ENCODE results near the gene NAA60. TPM values are rescaled to one million over a fixed set of nuclear protein-coding genes. Genes with fewer than 3 reads are reported as not detected.

NAA60 gene
- total and polyA plus RNA-seq, 2 of the 13 experiments (the other 11 are each of a cell fraction or from before 2014, with no cell fraction given): 14.7 to 32.0 TPM

DNA sequence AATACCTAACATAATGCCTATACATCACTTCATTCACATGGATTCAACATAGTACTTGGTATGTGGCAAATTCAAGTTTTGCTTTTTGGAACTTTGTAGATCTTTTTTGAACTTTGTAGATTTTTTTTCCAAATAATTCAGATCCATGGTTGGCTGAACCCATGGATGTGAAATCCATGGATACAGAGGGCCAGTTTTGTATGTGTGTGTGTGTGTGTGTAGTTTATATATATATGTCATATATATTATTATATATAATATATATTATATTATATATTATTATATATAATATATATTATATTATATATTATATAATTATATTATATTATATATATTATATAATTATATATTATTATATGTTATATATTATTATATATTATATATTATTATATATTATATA is 85.7 kb downstream of the NAA60 start:
- ChIA-PET CTCF (ENCODE audit: low intra/inter-chr PET ratio, low total read pairs) (no interaction called here), POLR2A (no interaction called here)
- in situ Hi-C loops (cut with HindIII; ENCODE audit: extremely low pct_ligation_motif_present, low pct_unique_long_range_greater_than_20kb) (no loop called here), intact Hi-C loops (cut with micrococcal nuclease; ENCODE audit: unreplicated experiment) (no loop called here)
- no peak overlapping the region for H2AFZ ChIP-seq (ENCODE audit: low read length)
- no peak overlapping the region for H3K9ac ChIP-seq (ENCODE audit: insufficient read depth, low read depth, low read length)
- BruUV-seq (replicated peaks): no TSS peak
- FAIRE-seq (no peak), ATAC-seq (no peak), DNase-seq (ENCODE audit: low spot score) (no peak)
- no peaks in the 10 kb centered on the region for H3K9me3 ChIP-seq (ENCODE audit: low read length)
- H3K27me3 ChIP-seq (ENCODE audit: control insufficient read depth in 1 of 2, insufficient read depth in 2 of 2, low read length in 2 of 2): no peaks in the 10 kb centered on the region
- H3K4me1 ChIP-seq (ENCODE audit: insufficient read depth, low read length): no peaks in the 10 kb centered on the region
- H3K4me2 ChIP-seq (ENCODE audit: low read depth, low read length): no peak overlapping the region
- H3K27ac ChIP-seq (ENCODE audit: extremely low read length, insufficient read depth, low read length): no peak overlapping the region
- H4K20me1 ChIP-seq (ENCODE audit: insufficient read depth, low read length): no peaks in the 10 kb centered on the region
- TF ChIP-seq ZNF225 (CRISPR knock-in tag; IDR thresholded peaks at IDR 0.05) (no peak), NFIC (IDR thresholded peaks at IDR 0.05; ENCODE audit: low read length) (no peak), MAFK (conservative IDR thresholded peaks at IDR 0.05 in 1 of 2, IDR thresholded peaks at IDR 0.05 in 1 of 2; ENCODE audit: low read length in 2 of 2) (no peak), HES4 (CRISPR knock-in tag; IDR thresholded peaks at IDR 0.05; ENCODE audit: borderline replicate concordance) (no peak), ZNF747 (CRISPR knock-in tag; IDR thresholded peaks at IDR 0.05; ENCODE audit: borderline replicate concordance) (no peak), MATR3 (CRISPR knock-in tag; IDR thresholded peaks at IDR 0.05) (no peak), BCL6 (CRISPR knock-in tag; IDR thresholded peaks at IDR 0.05) (no peak)
- TF ChIP-seq, protein P1, sequence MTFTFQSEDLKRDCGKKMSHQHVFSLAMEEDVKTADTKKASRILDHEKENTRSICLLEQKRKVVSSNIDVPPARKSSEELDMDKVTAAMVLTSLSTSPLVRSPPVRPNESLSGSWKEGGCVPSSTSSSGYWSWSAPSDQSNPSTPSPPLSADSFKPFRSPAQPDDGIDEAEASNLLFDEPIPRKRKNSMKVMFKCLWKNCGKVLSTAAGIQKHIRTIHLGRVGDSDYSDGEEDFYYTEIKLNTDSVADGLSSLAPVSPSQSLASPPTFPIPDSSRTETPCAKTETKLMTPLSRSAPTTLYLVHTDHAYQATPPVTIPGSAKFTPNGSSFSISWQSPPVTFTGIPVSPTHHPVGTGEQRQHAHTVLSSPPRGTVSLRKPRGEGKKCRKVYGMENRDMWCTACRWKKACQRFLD (CRISPR knock-in tag; IDR thresholded peaks at IDR 0.05; ENCODE audit: borderline replicate concordance): no peak
- TF ChIP-seq, protein P2, sequence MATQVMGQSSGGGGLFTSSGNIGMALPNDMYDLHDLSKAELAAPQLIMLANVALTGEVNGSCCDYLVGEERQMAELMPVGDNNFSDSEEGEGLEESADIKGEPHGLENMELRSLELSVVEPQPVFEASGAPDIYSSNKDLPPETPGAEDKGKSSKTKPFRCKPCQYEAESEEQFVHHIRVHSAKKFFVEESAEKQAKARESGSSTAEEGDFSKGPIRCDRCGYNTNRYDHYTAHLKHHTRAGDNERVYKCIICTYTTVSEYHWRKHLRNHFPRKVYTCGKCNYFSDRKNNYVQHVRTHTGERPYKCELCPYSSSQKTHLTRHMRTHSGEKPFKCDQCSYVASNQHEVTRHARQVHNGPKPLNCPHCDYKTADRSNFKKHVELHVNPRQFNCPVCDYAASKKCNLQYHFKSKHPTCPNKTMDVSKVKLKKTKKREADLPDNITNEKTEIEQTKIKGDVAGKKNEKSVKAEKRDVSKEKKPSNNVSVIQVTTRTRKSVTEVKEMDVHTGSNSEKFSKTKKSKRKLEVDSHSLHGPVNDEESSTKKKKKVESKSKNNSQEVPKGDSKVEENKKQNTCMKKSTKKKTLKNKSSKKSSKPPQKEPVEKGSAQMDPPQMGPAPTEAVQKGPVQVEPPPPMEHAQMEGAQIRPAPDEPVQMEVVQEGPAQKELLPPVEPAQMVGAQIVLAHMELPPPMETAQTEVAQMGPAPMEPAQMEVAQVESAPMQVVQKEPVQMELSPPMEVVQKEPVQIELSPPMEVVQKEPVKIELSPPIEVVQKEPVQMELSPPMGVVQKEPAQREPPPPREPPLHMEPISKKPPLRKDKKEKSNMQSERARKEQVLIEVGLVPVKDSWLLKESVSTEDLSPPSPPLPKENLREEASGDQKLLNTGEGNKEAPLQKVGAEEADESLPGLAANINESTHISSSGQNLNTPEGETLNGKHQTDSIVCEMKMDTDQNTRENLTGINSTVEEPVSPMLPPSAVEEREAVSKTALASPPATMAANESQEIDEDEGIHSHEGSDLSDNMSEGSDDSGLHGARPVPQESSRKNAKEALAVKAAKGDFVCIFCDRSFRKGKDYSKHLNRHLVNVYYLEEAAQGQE (IDR thresholded peaks at IDR 0.05; ENCODE audit: borderline replicate concordance in 1 of 2, low read depth in 1 of 2, low read length in 2 of 2): no peak
- TF ChIP-seq, protein P3, sequence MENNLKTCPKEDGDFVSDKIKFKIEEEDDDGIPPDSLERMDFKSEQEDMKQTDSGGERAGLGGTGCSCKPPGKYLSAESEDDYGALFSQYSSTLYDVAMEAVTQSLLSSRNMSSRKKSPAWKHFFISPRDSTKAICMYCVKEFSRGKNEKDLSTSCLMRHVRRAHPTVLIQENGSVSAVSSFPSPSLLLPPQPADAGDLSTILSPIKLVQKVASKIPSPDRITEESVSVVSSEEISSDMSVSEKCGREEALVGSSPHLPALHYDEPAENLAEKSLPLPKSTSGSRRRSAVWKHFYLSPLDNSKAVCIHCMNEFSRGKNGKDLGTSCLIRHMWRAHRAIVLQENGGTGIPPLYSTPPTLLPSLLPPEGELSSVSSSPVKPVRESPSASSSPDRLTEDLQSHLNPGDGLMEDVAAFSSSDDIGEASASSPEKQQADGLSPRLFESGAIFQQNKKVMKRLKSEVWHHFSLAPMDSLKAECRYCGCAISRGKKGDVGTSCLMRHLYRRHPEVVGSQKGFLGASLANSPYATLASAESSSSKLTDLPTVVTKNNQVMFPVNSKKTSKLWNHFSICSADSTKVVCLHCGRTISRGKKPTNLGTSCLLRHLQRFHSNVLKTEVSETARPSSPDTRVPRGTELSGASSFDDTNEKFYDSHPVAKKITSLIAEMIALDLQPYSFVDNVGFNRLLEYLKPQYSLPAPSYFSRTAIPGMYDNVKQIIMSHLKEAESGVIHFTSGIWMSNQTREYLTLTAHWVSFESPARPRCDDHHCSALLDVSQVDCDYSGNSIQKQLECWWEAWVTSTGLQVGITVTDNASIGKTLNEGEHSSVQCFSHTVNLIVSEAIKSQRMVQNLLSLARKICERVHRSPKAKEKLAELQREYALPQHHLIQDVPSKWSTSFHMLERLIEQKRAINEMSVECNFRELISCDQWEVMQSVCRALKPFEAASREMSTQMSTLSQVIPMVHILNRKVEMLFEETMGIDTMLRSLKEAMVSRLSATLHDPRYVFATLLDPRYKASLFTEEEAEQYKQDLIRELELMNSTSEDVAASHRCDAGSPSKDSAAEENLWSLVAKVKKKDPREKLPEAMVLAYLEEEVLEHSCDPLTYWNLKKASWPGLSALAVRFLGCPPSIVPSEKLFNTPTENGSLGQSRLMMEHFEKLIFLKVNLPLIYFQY (CRISPR knock-in tag; IDR thresholded peaks at IDR 0.05; ENCODE audit: borderline replicate concordance): no peak
- H3K79me2 ChIP-seq (ENCODE audit: insufficient read depth, low read length): no peaks in the 10 kb centered on the region
- H3K36me3 ChIP-seq (replicated peaks in 1 of 2; ENCODE audit: control insufficient read depth in 1 of 2, insufficient read depth in 2 of 2, low read length in 2 of 2): peaks cover 12 to 34% of the 10 kb centered on the region in 2 experiments
- H3K4me3 ChIP-seq (replicated peaks in 1 of 3; ENCODE audit: insufficient read depth in 1 of 3, low read depth in 2 of 3, low read length in 3 of 3): no peak overlapping the region
